Neural cell (in vitro differentiated cells): ENCODE measurements around the gene CCDC181. TPM values are rescaled to one million over a fixed set of nuclear protein-coding genes. Genes with fewer than 3 reads are reported as not detected.

ENCODE experiments used
- H2AFZ ChIP-seq: fragments of 200-600, 300-800 bp; sonication (generic), shearing (Covaris generic); 2 replicates; pipeline ENCODE4 v1.6.0; 2014; ENCODE audit warnings: low read depth, mild to moderate bottlenecking, antibody characterized with exemption, low read length, moderate library complexity
- H3F3A ChIP-seq: fragments of 200-600 bp; shearing (Covaris generic); 2 replicates; pipeline ENCODE4 v1.6.1; 2016; ENCODE audit warnings: mild to moderate bottlenecking, moderate library complexity, mixed read lengths, antibody characterized with exemption, low read length; ENCODE audit not compliant: insufficient read depth, poor library complexity, severe bottlenecking
- H3K27ac ChIP-seq: fragments of 200-600, 300-800 bp; sonication (generic), shearing (Covaris generic); 2 replicates; pipeline ENCODE4 v1.5.1; 2014; ENCODE audit warnings: mild to moderate bottlenecking, low read length, moderate library complexity
- H3K27me3 ChIP-seq: fragments of 300-800, 200-600 bp; sonication (generic), shearing (Covaris generic); 2 replicates; pipeline ENCODE4 v1.6.0; 2014; ENCODE audit warnings: mild to moderate bottlenecking, low read depth, low read length, moderate library complexity; ENCODE audit not compliant: insufficient read depth
- H3K36me3 ChIP-seq: fragments of 300-800, 200-600 bp; sonication (generic), shearing (Covaris generic); 2 replicates; pipeline ENCODE4 v1.5.1; 2014; ENCODE audit warnings: mild to moderate bottlenecking, antibody characterized with exemption, low read length, moderate library complexity; ENCODE audit not compliant: insufficient read depth
- H3K4me2 ChIP-seq: fragments of 300-800, 200-600 bp; sonication (generic), shearing (Covaris generic); 2 replicates; pipeline ENCODE4 v1.6.0; 2014; ENCODE audit warnings: mild to moderate bottlenecking, low read length
- H3K4me3 ChIP-seq: fragments of 300-800, 200-600 bp; sonication (generic), shearing (Covaris generic); 2 replicates; pipeline ENCODE4 v1.5.1; 2014; ENCODE audit warnings: mild to moderate bottlenecking, low read length, moderate library complexity
- H3K79me2 ChIP-seq: fragments of 200-600 bp; shearing (Covaris generic); replicated peaks from 2 replicates; pipeline ENCODE4 v1.6.0; 2014; ENCODE audit warnings: mild to moderate bottlenecking, low read length, moderate library complexity; ENCODE audit not compliant: insufficient read depth
- H3K9ac ChIP-seq: fragments of 300-800, 200-600 bp; sonication (generic), shearing (Covaris generic); 2 replicates; pipeline ENCODE4 v1.6.1; 2016; ENCODE audit warnings: mild to moderate bottlenecking, low read length, mixed read lengths
- H3K9me2 ChIP-seq: fragments of 200-600 bp; shearing (Covaris generic); 2 replicates; pipeline ENCODE4 v1.6.1; 2016; ENCODE audit warnings: mild to moderate bottlenecking, low read length, mixed read lengths; ENCODE audit not compliant: insufficient read depth
- H3K9me3 ChIP-seq: fragments of 200-600, 300-800 bp; sonication (generic), shearing (Covaris generic); 2 replicates; pipeline ENCODE4 v1.6.1; 2016; ENCODE audit warnings: mild to moderate bottlenecking, mixed run types, low read length, moderate library complexity, mixed read lengths
- H4K20me1 ChIP-seq: fragments of 200-600 bp; shearing (Covaris generic); 2 replicates; pipeline ENCODE4 v1.6.1; 2016; ENCODE audit warnings: mild to moderate bottlenecking, mixed run types; ENCODE audit not compliant: insufficient read depth
- CTCF ChIP-seq: fragments of 450-650 bp; IDR thresholded peaks from 2 replicates; pipeline ENCODE4 v1.5.1; 2014; ENCODE audit warnings: antibody characterized with exemption, mild to moderate bottlenecking, moderate library complexity; ENCODE audit not compliant: poor library complexity, severe bottlenecking
- EP300 ChIP-seq: fragments of 450-650 bp; conservative IDR thresholded peaks from 2 replicates; pipeline ENCODE4 v1.6.1; 2014; ENCODE audit warnings: antibody characterized with exemption, mild to moderate bottlenecking, moderate library complexity; ENCODE audit not compliant: poor library complexity, severe bottlenecking
- EZH2 ChIP-seq: fragments of 200-600, 300-800 bp; shearing (Covaris generic), sonication (generic); IDR thresholded peaks from 2 replicates; pipeline ENCODE4 v1.6.1; 2014; ENCODE audit warnings: antibody characterized with exemption, low read length, borderline replicate concordance, mild to moderate bottlenecking; ENCODE audit not compliant: insufficient read depth, poor library complexity, severe bottlenecking
- MXI1 ChIP-seq: fragments of 450-650 bp; conservative IDR thresholded peaks from 2 replicates; pipeline ENCODE4 v1.6.1; 2014; ENCODE audit warnings: antibody characterized with exemption, mild to moderate bottlenecking; ENCODE audit not compliant: poor library complexity, severe bottlenecking
- POLR2AphosphoS5 ChIP-seq: IDR thresholded peaks from 2 replicates; pipeline ENCODE4 v1.6.1; 2012
- RAD21 ChIP-seq: fragments of 450-650 bp; conservative IDR thresholded peaks from 2 replicates; pipeline ENCODE4 v1.6.1; 2014; ENCODE audit warnings: antibody characterized with exemption, mild to moderate bottlenecking, moderate library complexity
- REST ChIP-seq: IDR thresholded peaks from 2 replicates; pipeline ENCODE4 v1.6.1; 2012; ENCODE audit warnings: borderline replicate concordance
- SMC3 ChIP-seq: fragments of 450-650 bp; conservative IDR thresholded peaks from 2 replicates; pipeline ENCODE4 v1.6.1; 2014; ENCODE audit warnings: antibody characterized with exemption, mild to moderate bottlenecking, moderate library complexity; ENCODE audit not compliant: poor library complexity
- TAF1 ChIP-seq: IDR thresholded peaks from 2 replicates; pipeline ENCODE4 v1.6.1; 2012; ENCODE audit warnings: low read depth
- polyA plus RNA-seq: library from polyadenylated mRNA; depleted of rRNA; stranded (reverse); fragments of >200 nt; gene quantifications from 2 replicates; pipeline ENCODE4 v1.2.3, GENCODE V29; 2014

The CCDC181 gene
- polyA plus RNA-seq, 1 donor from 2014 or later: 14.7 TPM

GRCh38 chr1:169473347-169473746 is 46.1 kb upstream of the CCDC181 start:
- H3K4me3 ChIP-seq: no peak overlapping the region
- no peak overlapping the region for H3K9ac ChIP-seq
- no peak overlapping the region for H3K27ac ChIP-seq
- no peaks in the 10 kb centered on the region for H3F3A ChIP-seq
- TF ChIP-seq EP300 (no peak), CTCF (no peak), REST (no peak), MXI1 (no peak), TAF1 (no peak), RAD21 (no peak), EZH2 (no peak), POLR2AphosphoS5 (no peak), SMC3 (no peak)
- peaks cover 7% of the 10 kb centered on the region for H3K36me3 ChIP-seq
- no peaks in the 10 kb centered on the region for H4K20me1 ChIP-seq
- no peak overlapping the region for H2AFZ ChIP-seq
- no peaks in the 10 kb centered on the region for H3K79me2 ChIP-seq
- no peaks in the 10 kb centered on the region for H3K9me2 ChIP-seq
- no peak overlapping the region for H3K4me2 ChIP-seq
- H3K9me3 ChIP-seq: no peaks in the 10 kb centered on the region
- no peaks in the 10 kb centered on the region for H3K27me3 ChIP-seq

- no peaks in the 10 kb centered on the region for H4K20me1 ChIP-seq
- TF ChIP-seq EZH2: no peak
- TF ChIP-seq MXI1: no peak
- TF ChIP-seq RAD21: no peak
- H3K79me2 ChIP-seq: no peaks in the 10 kb centered on the region
- no peaks in the 10 kb centered on the region for H3K9me2 ChIP-seq
- no peaks in the 10 kb centered on the region for H3F3A ChIP-seq
- H3K27ac ChIP-seq: no peak overlapping the region
- H2AFZ ChIP-seq: no peak overlapping the region
- no peak overlapping the region for H3K4me3 ChIP-seq
- no peak overlapping the region for H3K4me2 ChIP-seq
- H3K36me3 ChIP-seq: peaks cover 7% of the 10 kb centered on the region
- H3K9ac ChIP-seq: no peak overlapping the region
- H3K9me3 ChIP-seq: no peaks in the 10 kb centered on the region
- no peaks in the 10 kb centered on the region for H3K27me3 ChIP-seq
These were observed 45.5 kb upstream of the CCDC181 start for GRCh38 chr1:169472738-169473137.

GRCh38 chr1:169468982-169469381 is 41.7 kb upstream of the CCDC181 start:
- Histone ChIP-seq H4K20me1 (no peaks in the 10 kb centered on the region), H3F3A (no peaks in the 10 kb centered on the region), H2AFZ (no peak overlapping the region), H3K9me2 (no peaks in the 10 kb centered on the region), H3K27ac (no peak overlapping the region), H3K27me3 (no peaks in the 10 kb centered on the region), H3K4me3 (no peak overlapping the region), H3K79me2 (no peaks in the 10 kb centered on the region), H3K4me2 (no peak overlapping the region), H3K36me3 (no peaks in the 10 kb centered on the region), H3K9me3 (no peaks in the 10 kb centered on the region), H3K9ac (no peak overlapping the region)
- TF ChIP-seq SMC3 (no peak), TAF1 (no peak), RAD21 (no peak), EZH2 (no peak), CTCF (no peak), MXI1 (no peak), POLR2AphosphoS5 (no peak), REST (no peak), EP300 (no peak)
